Activated CD8-positive, alpha-beta memory T cell treated with anti-CD3 and anti-CD28 coated beads, Interleukin-2, amount 50 U/mL, for 1 hour (primary cell): ENCODE measurements around the gene EP300.
"Not testable (repeated sequence)": the region's sequence is repeated elsewhere in the genome, so short reads cannot be mapped to it uniquely, and the experiment has no call there.

Experiments
- DNase-seq: peaks from one replicate; pipeline ENCODE4 v3.0.0-alpha.2; 2020; ENCODE audit errors: extremely low read depth

EP300 gene

DNA sequence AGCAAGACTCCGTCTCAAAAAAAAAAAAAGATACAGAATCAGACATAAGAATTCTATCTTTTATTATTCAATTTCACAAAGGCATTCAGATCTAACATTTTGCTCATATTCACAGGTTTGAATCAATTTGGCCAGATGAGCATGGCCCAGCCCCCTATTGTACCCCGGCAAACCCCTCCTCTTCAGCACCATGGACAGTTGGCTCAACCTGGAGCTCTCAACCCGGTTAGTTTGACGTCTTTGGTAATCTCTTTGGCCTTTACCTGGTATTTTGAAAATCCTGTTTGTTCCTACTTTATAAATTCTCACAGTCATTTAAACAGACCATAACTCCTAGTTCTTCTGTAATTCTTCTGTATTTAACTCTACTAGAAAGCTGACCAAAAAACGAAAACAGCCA is 55.3 kb downstream of the EP300 start:
- no peak for DNase-seq

DNA sequence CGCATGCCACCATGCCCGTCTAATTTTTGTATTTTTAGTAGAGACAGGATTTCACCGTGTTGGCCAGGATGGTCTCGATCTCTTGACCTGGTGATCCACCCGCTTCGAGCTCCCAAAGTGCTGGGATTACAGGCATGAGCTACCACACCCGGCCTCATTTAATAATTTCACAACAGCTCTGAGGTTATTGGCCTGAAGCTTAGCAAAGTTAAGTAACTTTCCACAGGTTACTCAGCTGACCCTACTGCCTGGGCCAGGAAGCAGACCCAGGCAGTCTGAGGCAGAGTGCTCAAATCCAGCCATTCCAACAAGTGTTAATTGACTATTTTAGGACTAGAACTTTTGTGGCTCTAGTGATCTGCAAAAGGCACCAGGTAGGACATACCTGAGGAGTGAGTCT is 60.5 kb downstream of the EP300 start:
- no peak for DNase-seq

- DNase-seq: no peak
Observed at GRCh38 chr22:41157083-41157482, 64.7 kb downstream of the EP300 start.

DNA sequence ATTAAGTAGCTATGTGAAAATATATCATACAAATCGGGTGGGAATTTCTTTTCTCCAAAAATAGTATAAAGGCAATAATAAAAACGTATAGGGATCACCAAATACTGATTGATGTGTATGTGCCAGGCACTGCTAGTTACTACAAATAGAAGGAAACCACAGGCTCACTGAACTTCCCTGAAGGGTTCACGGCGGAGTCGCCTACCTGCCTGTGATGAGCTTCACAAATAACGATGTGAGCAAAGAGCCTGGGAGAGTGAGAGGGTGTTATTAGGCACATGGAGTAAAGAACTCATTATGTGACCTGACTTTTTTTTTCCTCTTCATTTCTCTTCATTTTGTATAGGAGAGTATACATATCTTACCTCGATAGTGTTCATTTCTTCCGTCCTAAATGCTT is 76.8 kb downstream of the EP300 start:
- DNase-seq: no peak

DNA sequence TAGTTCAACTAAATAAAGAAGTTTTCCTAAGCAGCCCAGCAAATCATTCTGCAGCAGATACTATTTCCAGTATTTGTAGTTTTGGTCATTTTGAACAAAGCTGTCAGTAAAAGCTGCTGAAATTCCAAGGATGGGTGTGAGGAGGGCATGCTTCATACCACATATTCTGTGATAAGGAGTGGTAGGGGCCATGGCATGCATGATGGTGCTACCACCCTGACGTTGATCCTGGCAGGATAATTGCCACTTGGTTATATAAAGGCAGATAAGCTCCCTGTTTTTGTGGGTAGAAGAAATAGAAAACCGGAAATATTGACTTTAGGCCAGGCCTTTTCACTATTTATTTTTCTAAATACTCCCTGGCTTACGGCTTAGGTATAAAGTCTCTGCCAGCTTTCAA is 79.6 kb downstream of the EP300 start:
- DNase-seq: no peak

DNA sequence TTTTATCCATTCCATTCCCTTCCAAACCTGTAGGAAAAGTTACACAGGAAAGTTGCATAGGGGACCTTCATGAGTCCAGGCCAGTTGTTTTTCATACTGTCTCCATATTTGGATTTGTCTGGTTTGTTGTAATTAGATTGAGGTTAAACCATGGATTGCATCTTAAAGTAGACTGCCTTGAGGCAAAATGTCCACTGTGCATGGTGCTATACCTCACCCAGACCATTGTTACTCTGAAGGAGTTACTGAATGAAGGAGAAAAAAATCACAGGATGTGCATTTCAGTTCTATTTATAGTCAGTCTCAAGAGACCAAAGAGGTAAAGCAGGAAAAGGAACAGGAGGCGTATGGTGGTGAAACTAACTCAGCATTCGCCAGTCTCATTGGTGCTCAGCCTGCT is 83.2 kb downstream of the EP300 start:
- no peak for DNase-seq

DNA sequence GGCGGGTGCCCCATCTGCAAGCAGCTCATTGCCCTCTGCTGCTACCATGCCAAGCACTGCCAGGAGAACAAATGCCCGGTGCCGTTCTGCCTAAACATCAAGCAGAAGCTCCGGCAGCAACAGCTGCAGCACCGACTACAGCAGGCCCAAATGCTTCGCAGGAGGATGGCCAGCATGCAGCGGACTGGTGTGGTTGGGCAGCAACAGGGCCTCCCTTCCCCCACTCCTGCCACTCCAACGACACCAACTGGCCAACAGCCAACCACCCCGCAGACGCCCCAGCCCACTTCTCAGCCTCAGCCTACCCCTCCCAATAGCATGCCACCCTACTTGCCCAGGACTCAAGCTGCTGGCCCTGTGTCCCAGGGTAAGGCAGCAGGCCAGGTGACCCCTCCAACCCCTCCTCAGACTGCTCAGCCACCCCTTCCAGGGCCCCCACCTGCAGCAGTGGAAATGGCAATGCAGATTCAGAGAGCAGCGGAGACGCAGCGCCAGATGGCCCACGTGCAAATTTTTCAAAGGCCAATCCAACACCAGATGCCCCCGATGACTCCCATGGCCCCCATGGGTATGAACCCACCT is 84.7 kb downstream of the EP300 start:
- no peak for DNase-seq

DNA sequence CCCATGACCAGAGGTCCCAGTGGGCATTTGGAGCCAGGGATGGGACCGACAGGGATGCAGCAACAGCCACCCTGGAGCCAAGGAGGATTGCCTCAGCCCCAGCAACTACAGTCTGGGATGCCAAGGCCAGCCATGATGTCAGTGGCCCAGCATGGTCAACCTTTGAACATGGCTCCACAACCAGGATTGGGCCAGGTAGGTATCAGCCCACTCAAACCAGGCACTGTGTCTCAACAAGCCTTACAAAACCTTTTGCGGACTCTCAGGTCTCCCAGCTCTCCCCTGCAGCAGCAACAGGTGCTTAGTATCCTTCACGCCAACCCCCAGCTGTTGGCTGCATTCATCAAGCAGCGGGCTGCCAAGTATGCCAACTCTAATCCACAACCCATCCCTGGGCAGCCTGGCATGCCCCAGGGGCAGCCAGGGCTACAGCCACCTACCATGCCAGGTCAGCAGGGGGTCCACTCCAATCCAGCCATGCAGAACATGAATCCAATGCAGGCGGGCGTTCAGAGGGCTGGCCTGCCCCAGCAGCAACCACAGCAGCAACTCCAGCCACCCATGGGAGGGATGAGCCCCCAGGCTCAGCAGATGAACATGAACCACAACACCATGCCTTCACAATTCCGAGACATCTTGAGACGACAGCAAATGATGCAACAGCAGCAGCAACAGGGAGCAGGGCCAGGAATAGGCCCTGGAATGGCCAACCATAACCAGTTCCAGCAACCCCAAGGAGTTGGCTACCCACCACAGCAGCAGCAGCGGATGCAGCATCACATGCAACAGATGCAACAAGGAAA is 85.4 kb downstream of the EP300 start:
- DNase-seq: no peak

DNA sequence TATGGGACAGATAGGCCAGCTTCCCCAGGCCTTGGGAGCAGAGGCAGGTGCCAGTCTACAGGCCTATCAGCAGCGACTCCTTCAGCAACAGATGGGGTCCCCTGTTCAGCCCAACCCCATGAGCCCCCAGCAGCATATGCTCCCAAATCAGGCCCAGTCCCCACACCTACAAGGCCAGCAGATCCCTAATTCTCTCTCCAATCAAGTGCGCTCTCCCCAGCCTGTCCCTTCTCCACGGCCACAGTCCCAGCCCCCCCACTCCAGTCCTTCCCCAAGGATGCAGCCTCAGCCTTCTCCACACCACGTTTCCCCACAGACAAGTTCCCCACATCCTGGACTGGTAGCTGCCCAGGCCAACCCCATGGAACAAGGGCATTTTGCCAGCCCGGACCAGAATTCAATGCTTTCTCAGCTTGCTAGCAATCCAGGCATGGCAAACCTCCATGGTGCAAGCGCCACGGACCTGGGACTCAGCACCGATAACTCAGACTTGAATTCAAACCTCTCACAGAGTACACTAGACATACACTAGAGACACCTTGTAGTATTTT is 86.1 kb downstream of the EP300 start:
- no peak for DNase-seq

GRCh38 chr22:41180362-41180761 is 88.0 kb downstream of the EP300 start:
- DNase-seq: not testable (repeated sequence)

DNA sequence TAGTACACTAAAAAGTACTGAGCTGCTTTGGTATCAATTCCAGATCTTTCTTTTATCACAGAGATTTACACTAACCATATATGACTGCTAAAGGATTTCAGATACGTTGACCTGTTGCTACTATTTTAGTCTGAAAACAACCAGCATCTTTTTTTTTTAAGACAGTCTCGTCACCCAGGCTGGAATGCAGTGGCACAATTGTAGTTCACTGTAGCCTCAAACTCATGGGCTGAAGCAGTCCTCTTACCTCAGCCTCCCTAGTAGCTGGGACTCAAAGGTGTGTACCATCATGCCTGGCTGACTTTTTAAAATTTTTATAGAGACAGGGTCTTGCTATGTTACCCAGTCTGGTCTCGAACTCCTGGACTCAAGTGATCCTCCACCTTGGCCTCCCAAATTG is 88.5 kb downstream of the EP300 start:
- no peak for DNase-seq

GRCh38 chr22:41181349-41182241 is 89.2 kb downstream of the EP300 start:
- no peak for DNase-seq

GRCh38 chr22:41184679-41185078 is 92.3 kb downstream of the EP300 start:
- DNase-seq: no peak

DNA sequence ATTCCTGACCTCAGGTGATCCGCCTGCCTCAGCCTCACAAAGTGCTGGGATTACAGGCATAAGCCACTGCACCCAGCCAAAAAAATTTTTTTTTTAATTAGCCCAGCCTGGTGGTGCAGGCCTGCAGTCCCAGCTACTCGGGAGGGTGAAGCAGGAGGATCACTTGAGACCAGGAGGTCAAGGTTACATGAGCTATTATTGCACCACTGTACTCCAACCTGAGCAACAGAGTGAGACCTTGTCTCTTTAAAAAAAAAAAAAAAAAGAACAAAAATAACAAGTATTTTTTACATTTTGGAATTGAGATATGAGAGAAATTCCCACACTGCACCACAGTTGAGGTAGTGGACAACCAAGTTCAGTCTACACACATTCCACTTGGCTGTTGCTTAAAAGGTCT is 99.1 kb downstream of the EP300 start:
- DNase-seq: no peak

DNA sequence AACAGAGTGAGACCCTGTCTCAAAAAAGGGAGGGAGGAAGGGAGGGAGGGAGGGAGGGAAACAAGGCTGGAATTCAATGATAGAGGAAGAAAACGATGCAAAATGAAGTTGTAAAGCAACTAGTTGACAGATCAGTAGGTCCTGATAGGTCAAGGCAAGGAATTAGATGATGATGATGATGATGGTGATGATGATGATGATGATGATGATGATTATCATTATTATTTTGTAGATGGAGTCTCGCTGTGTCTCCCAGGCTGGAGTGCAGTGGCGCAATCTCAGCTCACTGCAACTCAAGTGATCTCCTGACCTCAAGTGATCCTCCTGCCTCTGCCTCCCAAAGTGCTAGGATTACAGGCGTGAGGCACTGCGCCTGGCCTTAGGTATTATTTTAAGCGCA is 101.4 kb downstream of the EP300 start:
- no peak for DNase-seq

DNA sequence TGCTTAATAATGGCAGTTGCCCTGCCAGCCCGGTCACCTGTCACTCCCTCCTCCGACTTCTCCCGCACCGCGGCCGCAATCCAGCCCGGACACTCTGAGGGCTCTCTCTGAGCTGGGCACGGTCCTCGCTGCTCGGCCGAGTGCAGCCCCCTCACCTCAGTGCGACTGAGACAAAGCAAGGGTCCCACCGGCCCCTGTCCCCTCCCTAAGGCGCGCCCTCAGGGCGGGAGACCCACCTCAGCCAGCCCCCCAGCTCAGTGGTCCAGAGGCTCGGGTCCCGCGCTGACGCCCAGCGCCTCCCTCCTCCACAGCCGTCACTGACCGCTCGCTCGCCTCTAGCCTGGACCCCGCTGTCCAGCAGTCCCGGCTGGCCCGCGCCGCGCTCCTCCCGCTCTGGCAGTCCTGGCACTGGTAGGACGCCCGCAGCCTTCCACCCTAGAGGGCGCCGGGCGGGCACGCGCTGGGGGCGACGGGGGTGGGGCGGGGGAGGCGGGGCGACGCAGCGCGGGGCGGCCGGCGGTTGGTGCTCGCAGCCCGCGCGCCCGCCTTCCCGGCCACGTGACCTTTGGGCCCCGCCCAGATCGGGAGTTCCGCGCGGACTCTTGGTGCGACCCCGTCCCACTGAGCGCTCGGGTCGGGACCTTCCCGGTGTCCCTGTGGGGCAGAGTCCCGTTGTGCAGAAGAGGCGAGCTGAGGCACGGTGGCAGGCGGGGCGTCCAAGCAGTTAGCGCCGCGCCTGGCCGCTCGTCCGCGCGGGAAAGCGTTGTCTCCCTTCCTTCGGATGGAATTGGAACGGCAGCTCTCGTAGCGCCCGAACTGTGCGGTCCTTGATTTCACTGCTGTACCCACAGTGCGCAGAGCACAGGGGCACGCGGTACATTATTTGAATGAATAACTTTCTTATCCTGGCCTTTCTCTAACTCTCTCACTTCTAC is 104.9 kb downstream of the EP300 start:
- DNase-seq: peak; percentile 30

- DNase-seq: no peak
Observed at GRCh38 chr22:41198027-41198580, 105.7 kb downstream of the EP300 start.

DNA sequence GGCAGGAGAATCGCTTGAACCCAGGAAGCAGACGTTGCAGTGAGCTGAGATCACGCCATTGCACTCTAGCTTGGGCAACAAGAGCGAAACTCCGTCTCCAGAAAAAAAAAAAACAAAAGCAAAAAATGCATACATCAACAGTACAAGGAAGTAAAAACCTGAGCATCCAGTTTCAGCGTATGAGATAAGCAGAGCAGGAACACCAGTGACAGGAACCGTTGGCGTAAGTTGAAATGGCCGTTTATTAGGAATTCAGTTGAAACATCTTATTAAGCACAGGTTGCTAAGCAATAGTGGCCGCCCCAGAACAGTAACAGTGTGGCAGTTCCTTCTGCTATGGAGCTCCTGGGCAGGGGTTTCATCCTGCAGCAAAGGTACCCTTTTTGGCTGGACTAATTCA is 108.7 kb downstream of the EP300 start:
- DNase-seq: no peak

GRCh38 chr22:41203118-41203517 is 110.7 kb downstream of the EP300 start:
- DNase-seq: no peak

- no peak for DNase-seq
Observed at GRCh38 chr22:41204066-41204465, 111.7 kb downstream of the EP300 start.
